Measurements from ENCODE around the gene FMNL3.

FMNL3 gene

GRCh38 chr12:49708851-49709250 lies 1.6 kb upstream of the FMNL3 start:
- DNase-seq = no peak

GRCh38 chr12:49707812-49708147 lies 575 bp upstream of the FMNL3 start:
- no peak for DNase-seq

GRCh38 chr12:49706351-49707127 lies 666 bp downstream of the FMNL3 start:
- peak; percentile 76 for DNase-seq

- DNase-seq = peak; percentile 54
Observed at GRCh38 chr12:49705479-49706134, 1.6 kb downstream of the FMNL3 start.

- DNase-seq = no peak
Observed at GRCh38 chr12:49703647-49704137, 3.5 kb downstream of the FMNL3 start.

GRCh38 chr12:49702676-49703215 lies 4.5 kb downstream of the FMNL3 start:
- DNase-seq = no peak

GRCh38 chr12:49702009-49702408 lies 5.2 kb downstream of the FMNL3 start:
- no peak for DNase-seq

- DNase-seq = peak; percentile 57
Observed at GRCh38 chr12:49698619-49699545, 8.3 kb downstream of the FMNL3 start.

GRCh38 chr12:49697808-49698207 lies 9.4 kb downstream of the FMNL3 start:
- no peak for DNase-seq

- DNase-seq = no peak
Observed at GRCh38 chr12:49696723-49697122, 10.5 kb downstream of the FMNL3 start.

GRCh38 chr12:49693931-49694444 lies 13.2 kb downstream of the FMNL3 start:
- DNase-seq = no peak

- no peak for DNase-seq
Observed at GRCh38 chr12:49692851-49693250, 14.4 kb downstream of the FMNL3 start.

- DNase-seq = no peak
Observed at GRCh38 chr12:49689785-49690184, 17.4 kb downstream of the FMNL3 start.

GRCh38 chr12:49689237-49689636 lies 18.0 kb downstream of the FMNL3 start:
- no peak for DNase-seq

- no peak for DNase-seq
Observed at GRCh38 chr12:49687941-49688340, 19.3 kb downstream of the FMNL3 start.

- DNase-seq = no peak
Observed at GRCh38 chr12:49684310-49684854, 22.8 kb downstream of the FMNL3 start.

- DNase-seq = no peak
Observed at GRCh38 chr12:49683599-49684309, 23.5 kb downstream of the FMNL3 start.

- no peak for DNase-seq
Observed at GRCh38 chr12:49680075-49680474, 27.1 kb downstream of the FMNL3 start.

- DNase-seq = no peak
Observed at GRCh38 chr12:49678711-49679110, 28.5 kb downstream of the FMNL3 start.

GRCh38 chr12:49675137-49675536 lies 32.1 kb downstream of the FMNL3 start:
- peak; percentile 57 for DNase-seq

- DNase-seq = no peak
Observed at GRCh38 chr12:49674318-49674981, 32.8 kb downstream of the FMNL3 start.
